Osteoblast (primary cell): Measurements from ENCODE around the gene NANOG. TPM values are rescaled to one million over a fixed set of nuclear protein-coding genes. Genes with fewer than 3 reads are reported as not detected.
"Not testable (repeated sequence)": the region's sequence is repeated elsewhere in the genome, so short reads cannot be mapped to it uniquely, and the experiment has no call there.

Experiments
- DNase-seq: peaks from one replicate; pipeline ENCODE4 v3.0.0; 2011; ENCODE audit warnings: low spot score, mixed read lengths; ENCODE audit not compliant: insufficient read length; ENCODE audit errors: missing footprints
- H2AFZ ChIP-seq: 2 replicates; pipeline ENCODE4 v1.6.0; 2011; ENCODE audit warnings: mild to moderate bottlenecking, low read length
- H3K27ac ChIP-seq: 2 replicates; pipeline ENCODE4 v1.5.1; 2011; ENCODE audit warnings: mild to moderate bottlenecking, low read depth, low read length, moderate library complexity
- H3K27me3 ChIP-seq: 2 replicates; pipeline ENCODE4 v1.6.0; 2012; ENCODE audit warnings: mild to moderate bottlenecking, control low read depth, inconsistent platforms, low read length, moderate library complexity; ENCODE audit not compliant: insufficient read depth
- H3K36me3 ChIP-seq: 2 replicates; pipeline ENCODE4 v1.5.1; 2011; ENCODE audit warnings: mild to moderate bottlenecking, low read length, control low read depth, moderate library complexity; ENCODE audit not compliant: insufficient read depth
- H3K4me1 ChIP-seq: 2 replicates; pipeline ENCODE4 v1.5.1; 2011; ENCODE audit warnings: mild to moderate bottlenecking, low read length, control low read depth, moderate library complexity; ENCODE audit not compliant: insufficient read depth
- H3K4me2 ChIP-seq: 2 replicates; pipeline ENCODE4 v1.6.0; 2011; ENCODE audit warnings: mild to moderate bottlenecking, low read length; ENCODE audit not compliant: insufficient read depth
- H3K4me3 ChIP-seq: fragments of 200-600 bp; sonication (generic); 3 replicates; pipeline ENCODE4 v1.5.1; 2012; ENCODE audit warnings: mild to moderate bottlenecking, low read length, inconsistent platforms; ENCODE audit not compliant: insufficient read depth
- H3K79me2 ChIP-seq: 2 replicates; pipeline ENCODE4 v1.6.0; 2012; ENCODE audit warnings: mild to moderate bottlenecking, low read length, control low read depth, inconsistent platforms; ENCODE audit not compliant: insufficient read depth
- H3K9me3 ChIP-seq: 2 replicates; pipeline ENCODE4 v1.5.1; 2011; ENCODE audit warnings: low read depth, low read length, control low read depth
- H4K20me1 ChIP-seq: 2 replicates; pipeline ENCODE4 v1.6.0; 2012; ENCODE audit warnings: mild to moderate bottlenecking, low read length, control low read depth; ENCODE audit not compliant: insufficient read depth
- CTCF ChIP-seq: IDR thresholded peaks from 2 replicates; pipeline ENCODE4 v1.5.1; 2011; ENCODE audit warnings: mild to moderate bottlenecking, low read depth, low read length, moderate library complexity; ENCODE audit errors: extremely low read depth
- total RNA-seq: library from RNA; depleted of rRNA; stranded (reverse); fragments of >200 nt; gene quantifications from 2 replicates; pipeline ENCODE4 v1.2.3, GENCODE V29; 2012

NANOG gene
- total RNA-seq, 1 donor, result not detected

GRCh38 chr12:7784701-7785100 is 4.5 kb upstream of the NANOG start:
- Histone ChIP-seq H3K27ac (no peak overlapping the region), H4K20me1 (no peaks in the 10 kb centered on the region), H3K27me3 (peaks cover 10% of the 10 kb centered on the region), H3K36me3 (no peaks in the 10 kb centered on the region), H3K4me2 (no peak overlapping the region), H3K79me2 (no peaks in the 10 kb centered on the region), H3K4me1 (no peaks in the 10 kb centered on the region), H2AFZ (no peak overlapping the region), H3K4me3 (no peak overlapping the region), H3K9me3 (no peaks in the 10 kb centered on the region)
- TF ChIP-seq CTCF, result no peak
- no peak for DNase-seq

GRCh38 chr12:7787574-7788293 is 1.5 kb upstream of the NANOG start:
- Histone ChIP-seq H3K4me2 (no peak overlapping the region), H3K4me1 (no peaks in the 10 kb centered on the region), H3K27me3 (peaks cover 16% of the 10 kb centered on the region), H3K9me3 (no peaks in the 10 kb centered on the region), H2AFZ (no peak overlapping the region), H3K4me3 (no peak overlapping the region), H3K36me3 (no peaks in the 10 kb centered on the region), H3K79me2 (no peaks in the 10 kb centered on the region), H4K20me1 (no peaks in the 10 kb centered on the region), H3K27ac (no peak overlapping the region)
- TF ChIP-seq CTCF, result no peak
- no peak for DNase-seq

- Histone ChIP-seq H3K4me3 (no peak overlapping the region), H3K4me2 (no peak overlapping the region), H4K20me1 (no peaks in the 10 kb centered on the region), H3K36me3 (no peaks in the 10 kb centered on the region), H3K4me1 (no peaks in the 10 kb centered on the region), H3K9me3 (no peaks in the 10 kb centered on the region), H2AFZ (no peak overlapping the region), H3K27me3 (peaks cover 16% of the 10 kb centered on the region), H3K27ac (no peak overlapping the region), H3K79me2 (no peaks in the 10 kb centered on the region)
- no peak for DNase-seq
- TF ChIP-seq CTCF, result no peak
Measured at GRCh38 chr12:7788294-7788660, 925 bp upstream of the NANOG start.

GRCh38 chr12:7793211-7793610 is 4.0 kb downstream of the NANOG start:
- H3K36me3 ChIP-seq, result no peaks in the 10 kb centered on the region
- H3K4me2 ChIP-seq, result no peak overlapping the region
- no peaks in the 10 kb centered on the region for H3K9me3 ChIP-seq
- no peak overlapping the region for H2AFZ ChIP-seq
- H3K27ac ChIP-seq, result no peak overlapping the region
- no peaks in the 10 kb centered on the region for H4K20me1 ChIP-seq
- no peak for TF ChIP-seq CTCF
- H3K4me1 ChIP-seq, result no peaks in the 10 kb centered on the region
- no peak overlapping the region for H3K4me3 ChIP-seq
- peaks cover 12% of the 10 kb centered on the region for H3K27me3 ChIP-seq
- H3K79me2 ChIP-seq, result no peaks in the 10 kb centered on the region
- no peak for DNase-seq

- DNase-seq, H4K20me1 ChIP-seq, H2AFZ ChIP-seq, H3K4me3 ChIP-seq, H3K79me2 ChIP-seq, H3K4me1 ChIP-seq, H3K27ac ChIP-seq, H3K4me2 ChIP-seq, H3K9me3 ChIP-seq, H3K36me3 ChIP-seq, H3K27me3 ChIP-seq: not testable (repeated sequence)
Measured at GRCh38 chr12:7797269-7797668, 8.1 kb downstream of the NANOG start.
